Retinal pigment epithelial cell (primary cell): ENCODE measurements around the gene MAFG.
A peak's percentile ranks its signal among the peaks of the same experiment; 100 is the strongest.

Source experiments
- DNase-seq: peaks from one replicate; pipeline ENCODE4 v3.0.0-alpha.2; 2010; ENCODE audit warnings: low read depth
- H3K4me3 ChIP-seq: 2 replicates; pipeline ENCODE4 v1.5.1; 2011; ENCODE audit warnings: mild to moderate bottlenecking, low read length, control low read depth, moderate library complexity
- TF ChIP-seq, protein P1 (sequence below): conservative IDR thresholded peaks from 2 replicates; pipeline ENCODE4 v1.5.1; 2011; ENCODE audit warnings: low read depth, low read length, control low read depth, inconsistent platforms

MAFG gene

DNA sequence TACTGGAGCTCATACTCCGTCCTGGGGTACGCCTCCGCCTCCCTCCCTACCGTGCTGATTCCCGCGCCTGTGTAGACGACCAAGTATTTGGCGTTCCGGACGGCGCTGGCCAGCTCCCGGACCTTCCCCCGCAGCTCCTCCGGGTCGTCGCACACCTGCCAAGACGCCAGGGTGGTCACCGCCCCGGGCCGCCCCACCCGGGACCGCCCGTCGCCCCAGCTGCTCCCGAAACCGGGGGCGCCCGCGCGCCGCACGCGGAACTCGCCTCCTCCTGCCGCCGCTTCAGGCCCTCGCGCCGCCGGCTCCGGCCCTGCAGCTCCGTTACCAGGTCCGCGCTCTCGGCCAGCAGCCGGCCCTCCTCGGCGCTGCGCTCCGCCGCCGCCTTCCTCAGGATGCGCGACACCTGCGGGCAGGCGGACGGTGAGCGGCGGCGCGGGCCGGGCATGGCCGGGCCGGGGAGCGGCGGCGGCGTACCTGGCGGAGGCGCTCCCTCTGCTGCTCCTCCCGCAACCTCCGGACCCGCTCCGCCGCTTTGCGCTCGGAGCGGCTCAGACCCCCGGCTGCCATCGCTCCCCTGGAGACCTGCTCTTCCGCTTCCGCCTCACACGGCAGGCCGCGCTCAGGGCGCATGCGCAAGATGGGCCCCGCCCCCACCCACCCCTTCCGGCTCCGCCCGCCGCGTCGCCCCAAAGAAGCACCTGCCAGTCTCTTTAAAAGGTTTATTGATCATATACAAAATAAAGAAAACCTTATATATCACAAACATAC, 9.8 kb downstream of the MAFG start, which contains the start of gene SIRT7:
TSS of gene SIRT7 (minus strand) at position 612 of the 768 bp plus-strand sequence. CDS start at position 567, 45 bp downstream.
- TF ChIP-seq, protein P1, sequence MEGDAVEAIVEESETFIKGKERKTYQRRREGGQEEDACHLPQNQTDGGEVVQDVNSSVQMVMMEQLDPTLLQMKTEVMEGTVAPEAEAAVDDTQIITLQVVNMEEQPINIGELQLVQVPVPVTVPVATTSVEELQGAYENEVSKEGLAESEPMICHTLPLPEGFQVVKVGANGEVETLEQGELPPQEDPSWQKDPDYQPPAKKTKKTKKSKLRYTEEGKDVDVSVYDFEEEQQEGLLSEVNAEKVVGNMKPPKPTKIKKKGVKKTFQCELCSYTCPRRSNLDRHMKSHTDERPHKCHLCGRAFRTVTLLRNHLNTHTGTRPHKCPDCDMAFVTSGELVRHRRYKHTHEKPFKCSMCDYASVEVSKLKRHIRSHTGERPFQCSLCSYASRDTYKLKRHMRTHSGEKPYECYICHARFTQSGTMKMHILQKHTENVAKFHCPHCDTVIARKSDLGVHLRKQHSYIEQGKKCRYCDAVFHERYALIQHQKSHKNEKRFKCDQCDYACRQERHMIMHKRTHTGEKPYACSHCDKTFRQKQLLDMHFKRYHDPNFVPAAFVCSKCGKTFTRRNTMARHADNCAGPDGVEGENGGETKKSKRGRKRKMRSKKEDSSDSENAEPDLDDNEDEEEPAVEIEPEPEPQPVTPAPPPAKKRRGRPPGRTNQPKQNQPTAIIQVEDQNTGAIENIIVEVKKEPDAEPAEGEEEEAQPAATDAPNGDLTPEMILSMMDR = no peak
- H3K4me3 ChIP-seq = peak within 1 kb of the TSS; percentile 76
- no peak for DNase-seq

DNA sequence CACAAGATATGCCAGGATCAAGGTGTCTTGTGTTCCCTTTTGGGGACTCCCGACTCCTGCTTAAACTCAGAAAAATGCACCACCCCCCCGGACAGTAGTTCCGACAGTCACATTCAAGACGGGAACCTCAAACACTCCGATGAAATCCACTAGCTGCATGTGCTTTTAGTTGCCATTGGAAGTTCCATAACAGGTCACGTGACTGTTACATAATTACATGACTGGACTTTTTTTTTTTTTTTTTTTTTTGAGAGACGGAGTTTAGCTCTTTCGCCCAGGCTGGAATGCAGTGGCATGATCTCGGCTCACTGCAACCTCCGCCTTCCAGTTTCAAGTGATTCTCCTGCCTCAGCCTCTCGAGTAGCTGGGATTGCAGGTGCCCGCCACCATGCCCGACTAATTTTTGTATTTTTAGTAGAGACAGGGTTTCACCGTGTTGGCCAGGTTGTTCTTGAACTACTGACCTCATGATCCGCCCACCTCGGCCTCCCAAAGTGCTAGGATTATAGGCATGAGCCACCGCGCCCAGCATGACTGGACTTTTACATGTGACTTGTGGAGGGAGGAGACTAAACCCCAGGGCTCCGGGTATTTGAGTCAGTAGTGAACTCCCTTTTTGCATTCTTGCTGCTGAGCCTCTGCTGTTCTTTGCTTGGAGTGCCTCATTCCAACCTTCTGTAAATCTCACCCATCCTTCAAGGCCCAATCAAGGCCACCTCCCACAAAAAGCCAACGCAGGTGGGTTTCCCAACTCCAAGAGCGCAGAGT, 11.1 kb downstream of the MAFG start:
- TF ChIP-seq, protein P1 = no peak
- H3K4me3 ChIP-seq = peak overlapping the region; percentile 76
- DNase-seq = peak; percentile 82

DNA sequence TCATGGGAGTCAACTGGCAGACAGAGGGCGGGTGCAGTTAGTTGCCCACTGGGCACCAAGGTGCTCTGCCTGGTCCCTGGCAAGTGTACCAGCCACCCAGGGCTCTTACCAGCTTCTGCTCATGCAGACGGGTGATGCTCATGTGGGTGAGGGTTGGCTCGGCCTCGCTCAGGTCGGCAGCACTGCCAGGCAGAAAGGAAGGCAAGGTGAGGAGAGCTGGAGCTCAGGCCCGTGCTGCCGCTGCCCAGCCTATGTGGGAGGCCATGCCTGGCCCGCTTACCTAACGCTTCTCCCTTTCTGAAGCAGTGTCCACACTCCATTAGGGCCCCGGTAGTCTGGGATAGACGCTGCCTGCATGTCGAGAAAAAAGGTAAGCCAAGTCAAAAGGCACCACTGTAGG, 12.2 kb downstream of the MAFG start:
- H3K4me3 ChIP-seq = no peak overlapping the region
- DNase-seq = no peak
- TF ChIP-seq, protein P1 = no peak

DNA sequence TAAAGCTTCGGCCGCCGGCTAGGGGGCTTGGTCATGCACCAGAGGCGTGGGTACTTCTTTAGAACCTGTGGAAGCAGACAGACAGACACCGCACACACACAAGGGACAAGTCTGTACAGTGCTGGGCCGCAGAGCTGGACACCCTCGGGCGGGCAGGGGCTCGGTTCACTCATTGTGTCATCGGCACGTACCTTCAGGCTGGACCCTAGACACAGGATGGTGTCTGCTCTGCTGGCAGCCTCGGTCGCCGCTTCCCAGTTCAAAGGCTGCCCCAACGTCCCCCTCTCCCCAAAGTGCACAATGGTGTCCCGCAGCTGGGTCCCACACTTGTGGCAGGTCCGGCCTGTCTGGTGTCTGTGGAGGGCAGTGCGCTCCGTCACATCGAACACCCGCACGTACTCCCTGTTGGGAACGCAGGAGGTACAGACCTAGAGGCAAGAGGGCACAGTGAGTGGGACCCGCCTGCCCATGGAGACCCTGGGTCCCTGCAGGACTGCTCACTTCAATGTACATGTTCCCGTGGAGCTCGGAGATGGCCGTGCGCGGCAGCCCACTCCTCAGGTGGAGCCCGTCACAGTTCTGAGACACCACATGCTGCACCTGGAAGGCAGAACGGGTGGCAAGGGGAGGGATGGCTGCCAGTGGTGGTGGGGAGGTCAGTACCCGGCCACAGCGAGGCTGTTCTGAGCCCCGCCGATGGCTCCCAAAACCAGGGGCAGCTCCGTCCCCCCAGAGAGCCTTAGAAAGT, 13.3 kb downstream of the MAFG start:
- no peak overlapping the region for H3K4me3 ChIP-seq
- TF ChIP-seq, protein P1 = no peak

DNA sequence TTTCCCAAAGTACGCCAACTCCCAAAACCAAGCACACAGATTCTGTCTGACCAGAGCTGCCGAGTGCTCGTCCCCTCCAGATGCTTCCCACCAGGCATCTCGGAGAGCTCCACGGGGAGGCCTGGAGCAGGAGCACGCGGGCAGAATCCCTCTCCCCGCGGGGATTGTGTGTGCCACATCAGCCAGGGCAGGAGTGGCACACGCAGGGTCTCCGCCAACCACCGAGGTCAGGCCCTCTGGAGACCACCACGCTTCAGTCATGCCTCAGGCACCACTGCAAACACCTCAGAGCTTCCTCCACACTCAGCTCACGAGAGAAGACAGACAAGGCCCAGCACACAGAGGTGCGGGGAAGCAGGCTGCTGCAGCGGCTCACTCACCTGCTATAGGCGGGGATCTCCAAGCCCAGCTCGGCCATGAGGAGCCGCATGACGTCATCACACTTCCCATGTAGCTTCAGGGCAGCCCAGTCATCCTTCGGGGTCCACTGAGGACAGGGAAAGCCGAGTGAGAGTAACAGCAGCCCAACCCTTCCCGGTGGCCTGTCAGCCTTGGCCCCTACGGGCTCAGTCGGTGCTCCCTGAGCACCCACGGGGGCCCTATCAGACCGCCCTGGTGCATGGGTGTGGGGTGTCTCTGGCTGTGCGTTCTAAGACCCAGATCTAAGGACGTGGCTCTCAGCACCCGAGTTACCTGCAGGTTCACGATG, 14.0 kb downstream of the MAFG start:
- DNase-seq = no peak
- TF ChIP-seq, protein P1 = no peak
- H3K4me3 ChIP-seq = no peak overlapping the region

More for the DNA sequence above, 13.3 kb downstream of the MAFG start:
- DNase-seq = no peak

DNA sequence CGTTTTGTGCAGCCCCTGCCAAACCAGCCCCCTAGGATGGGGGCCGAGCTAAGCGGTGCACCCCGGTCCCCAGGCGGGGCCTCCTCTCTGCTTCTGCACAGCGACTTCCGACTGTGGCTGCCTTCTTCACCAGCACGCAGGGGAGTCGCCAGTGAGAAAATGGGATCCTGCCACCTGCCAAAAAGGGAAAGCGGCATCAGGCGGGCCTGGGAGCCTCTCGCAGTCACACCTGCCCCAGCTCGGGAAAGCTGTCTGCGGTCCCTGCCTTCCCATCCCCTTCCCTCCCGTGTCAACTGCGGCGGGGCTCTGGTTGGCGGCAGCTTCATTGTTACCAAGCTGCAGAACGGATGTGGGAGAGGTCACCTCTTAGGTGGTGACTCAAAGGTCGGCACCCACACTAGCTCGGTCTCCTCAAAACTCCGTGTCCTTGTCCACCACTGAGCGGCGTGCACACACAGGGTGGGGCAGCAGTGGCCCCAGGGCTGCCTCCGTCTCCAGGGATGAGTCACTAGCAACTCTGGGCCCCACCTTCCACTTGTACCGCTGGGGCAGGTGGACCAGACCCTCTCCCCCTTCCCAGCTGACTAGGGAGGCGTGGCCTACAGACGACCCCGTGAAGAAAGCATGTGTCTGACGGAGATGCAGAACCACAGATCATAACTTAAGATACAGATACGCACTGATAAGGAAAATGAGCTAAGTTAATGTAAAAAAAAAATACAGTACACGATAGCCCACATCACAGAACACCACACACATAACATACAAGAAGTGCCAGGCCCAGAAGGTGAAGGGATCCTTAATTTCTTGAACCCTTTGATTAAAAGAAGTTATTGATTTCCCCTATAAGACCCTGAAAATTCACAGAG, 14.9 kb downstream of the MAFG start:
- H3K4me3 ChIP-seq = no peak overlapping the region
- no peak for DNase-seq
- TF ChIP-seq, protein P1 = no peak
